Keratinocyte (primary cell): ENCODE data around the gene GOLGA6B.

Experiments used
- CTCF ChIP-seq, 3 experiments: IDR thresholded peaks in 1 of 3; conservative IDR thresholded peaks in 1 of 3; optimal IDR thresholded peaks in 1 of 3; 2 replicates in 2 of 3; 3 replicates in 1 of 3; pipeline versions ENCODE3 to v1.5.1; 2011; ENCODE audit warnings: low read length in 3 of 3, mild to moderate bottlenecking in 3 of 3, moderate library complexity in 2 of 3, control low read depth in 1 of 3, inconsistent platforms in 1 of 3; ENCODE audit not compliant: insufficient read depth in 2 of 3; ENCODE audit errors: extremely low read depth in 1 of 3
- EZH2 ChIP-seq: IDR thresholded peaks from one replicate; pipeline ENCODE4 v1.6.1; 2012; ENCODE audit warnings: inconsistent platforms, mild to moderate bottlenecking, low read length, moderate library complexity

- TF ChIP-seq EZH2 (no peak), CTCF (optimal IDR thresholded peaks at IDR 0.05 in 1 of 3, IDR thresholded peaks at IDR 0.05 in 1 of 3, conservative IDR thresholded peaks at IDR 0.05 in 1 of 3; ENCODE audit: extremely low read depth in 1 of 3, insufficient read depth in 2 of 3, low read length in 3 of 3) (no peak)
Measured at GRCh38 chr15:72604794-72605193, 49.7 kb upstream of the GOLGA6B start.
